COLO668 (cell line): Measurements from ENCODE around the gene LPAR1.
"Not testable (repeated sequence)": the region's sequence is repeated elsewhere in the genome, so short reads cannot be mapped to it uniquely, and the experiment has no call there.

ENCODE experiments used
- DNase-seq: peaks from one replicate; lab custom pipeline; 2025; ENCODE audit not compliant: unreplicated experiment; lab: John Stamatoyannopoulos, UW

The LPAR1 gene

DNA sequence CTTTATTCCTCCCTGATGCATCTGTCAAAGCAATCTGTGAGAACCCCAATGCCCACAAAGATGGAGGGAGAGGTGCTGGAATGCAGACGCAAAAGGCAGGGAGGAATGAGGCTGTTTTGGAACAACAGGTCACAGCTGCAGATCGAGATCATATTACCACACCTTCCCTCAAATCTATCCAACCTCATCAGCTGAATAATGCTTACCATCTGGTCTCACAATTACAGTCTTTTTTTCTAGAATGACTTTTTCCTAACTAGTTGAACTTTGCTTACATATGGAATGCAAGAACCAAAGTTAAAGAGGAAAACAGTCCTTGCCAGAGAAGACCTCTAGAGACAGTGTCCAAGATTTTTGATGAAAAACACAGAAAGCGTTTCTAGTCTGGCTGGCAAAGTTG lies 158.1 kb downstream of the LPAR1 start:
- DNase-seq: no peak

DNA sequence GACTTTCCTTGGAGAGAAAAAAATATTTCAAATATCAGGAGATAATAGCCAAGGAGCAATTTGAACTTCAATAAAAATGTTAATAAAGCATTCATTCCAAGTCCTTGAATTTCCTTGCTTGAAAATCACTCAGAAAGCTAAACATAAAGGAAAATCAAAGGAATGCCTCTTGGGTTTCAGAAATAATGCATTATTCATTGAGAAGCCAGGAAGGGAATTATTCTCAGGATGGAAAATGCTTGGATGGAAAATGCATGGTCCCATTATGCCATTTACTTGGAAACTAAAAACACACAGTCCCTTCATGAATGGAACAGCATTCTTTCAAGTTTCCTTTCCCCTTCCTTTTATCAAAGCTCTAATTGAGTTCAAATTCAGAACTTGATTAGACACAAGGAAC lies 160.9 kb downstream of the LPAR1 start:
- no peak for DNase-seq

DNA sequence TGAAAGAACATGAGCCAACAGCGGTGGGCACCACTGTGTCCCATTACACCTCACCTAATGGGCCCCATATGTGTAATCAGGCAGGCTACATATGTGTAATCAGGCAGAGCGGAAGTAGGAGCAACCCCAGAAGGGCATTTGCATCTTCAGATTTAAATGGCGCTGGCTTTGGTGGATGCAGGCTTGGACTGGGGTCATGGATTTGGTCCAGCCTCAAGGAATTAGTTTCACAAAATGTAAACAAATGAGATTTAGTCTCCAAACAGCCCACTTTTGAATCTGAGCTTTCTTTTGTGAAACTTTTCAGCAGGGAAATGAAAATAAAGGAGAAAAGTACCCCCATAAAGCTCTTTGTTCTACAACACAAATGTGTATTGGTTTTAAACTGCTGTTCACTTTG lies 161.3 kb downstream of the LPAR1 start:
- no peak for DNase-seq

DNA sequence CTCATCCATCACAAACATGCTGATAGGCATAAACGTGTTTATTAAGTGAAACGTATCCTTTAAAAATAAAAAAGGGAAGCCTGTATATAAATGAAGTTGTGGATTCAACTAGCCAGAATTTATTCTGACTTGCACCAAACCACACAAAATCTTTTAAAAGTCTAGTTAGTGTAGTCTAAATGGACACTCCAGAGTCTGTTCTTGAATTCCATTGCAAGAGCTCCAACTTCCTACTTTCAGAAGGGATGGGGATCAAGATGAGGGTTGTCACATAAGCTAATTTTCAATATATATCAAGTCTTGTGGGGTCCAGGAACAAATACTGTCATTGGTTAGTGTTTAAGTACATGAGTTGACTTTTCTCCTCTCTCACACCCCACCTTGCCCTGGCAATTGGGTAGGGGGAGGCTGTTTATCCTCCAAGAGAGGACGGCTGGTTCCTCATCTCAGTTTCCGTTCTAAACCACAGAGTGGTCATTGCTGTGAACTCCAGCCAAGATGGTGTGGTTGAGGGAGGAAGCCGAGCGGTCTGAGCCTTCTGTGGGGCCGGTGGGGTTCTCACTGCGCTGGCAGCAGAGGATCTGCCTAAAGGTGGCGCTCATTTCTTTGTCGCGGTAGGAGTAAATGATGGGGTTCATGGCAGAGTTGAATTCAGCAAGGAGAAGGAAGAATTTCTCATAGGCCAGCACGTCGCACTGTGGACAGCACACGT lies 163.2 kb downstream of the LPAR1 start:
- DNase-seq: no peak

DNA sequence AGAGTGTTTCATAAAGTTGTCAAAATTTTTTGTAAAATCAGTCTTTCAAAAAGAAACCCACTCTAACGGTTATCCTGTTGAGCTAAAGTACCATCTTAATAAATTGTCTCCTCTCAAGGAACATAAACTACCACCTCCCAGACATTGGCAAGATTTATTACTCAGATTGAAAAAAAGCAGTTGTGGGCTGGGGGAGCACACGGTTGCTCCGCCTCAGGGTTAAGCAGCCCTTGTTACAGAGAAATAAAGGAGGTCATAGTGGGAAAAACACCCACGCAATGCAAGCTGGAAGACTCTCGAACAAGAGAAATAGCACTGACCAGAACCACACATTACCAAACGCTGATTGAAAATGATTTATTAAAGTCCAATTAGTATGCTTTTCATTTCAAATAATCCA lies 165.3 kb downstream of the LPAR1 start:
- DNase-seq: no peak

DNA sequence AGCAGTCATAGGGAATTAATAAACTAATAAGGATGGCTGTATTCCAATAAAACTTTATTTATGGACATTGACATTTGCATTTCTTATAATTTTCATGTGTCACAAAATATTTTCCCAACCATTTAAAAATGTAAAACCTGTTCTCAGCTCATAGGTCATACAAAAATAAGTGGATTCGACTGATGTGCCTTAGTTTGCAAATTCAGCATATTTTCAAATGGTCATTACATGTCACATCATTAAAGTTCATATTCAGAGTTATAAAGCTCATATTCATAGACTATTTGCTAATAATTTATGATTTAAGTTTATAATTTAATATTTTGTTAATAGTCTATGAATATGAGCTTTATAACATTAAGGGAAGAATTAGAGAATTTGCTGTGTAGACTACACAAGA lies 166.5 kb downstream of the LPAR1 start:
- no peak for DNase-seq

DNA sequence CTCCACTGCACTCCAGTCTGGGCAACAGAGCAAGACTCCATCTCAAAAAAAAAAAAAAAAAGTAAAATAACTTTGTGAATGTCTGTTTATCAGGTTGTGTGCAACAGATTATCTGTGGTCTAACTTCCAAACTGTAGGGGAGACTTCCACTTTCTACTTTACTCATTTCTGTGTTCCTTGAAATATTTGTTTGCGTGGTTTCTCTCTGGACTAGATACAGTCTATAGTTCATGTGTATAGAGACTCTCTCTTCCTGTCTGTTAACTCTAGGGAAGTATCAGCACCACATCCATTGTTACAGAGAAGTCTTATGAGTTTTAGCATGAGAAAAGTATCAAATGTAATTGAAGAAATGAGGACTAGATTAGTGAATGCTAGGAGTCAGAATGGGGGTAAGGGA lies 168.3 kb downstream of the LPAR1 start:
- DNase-seq: no peak

DNA sequence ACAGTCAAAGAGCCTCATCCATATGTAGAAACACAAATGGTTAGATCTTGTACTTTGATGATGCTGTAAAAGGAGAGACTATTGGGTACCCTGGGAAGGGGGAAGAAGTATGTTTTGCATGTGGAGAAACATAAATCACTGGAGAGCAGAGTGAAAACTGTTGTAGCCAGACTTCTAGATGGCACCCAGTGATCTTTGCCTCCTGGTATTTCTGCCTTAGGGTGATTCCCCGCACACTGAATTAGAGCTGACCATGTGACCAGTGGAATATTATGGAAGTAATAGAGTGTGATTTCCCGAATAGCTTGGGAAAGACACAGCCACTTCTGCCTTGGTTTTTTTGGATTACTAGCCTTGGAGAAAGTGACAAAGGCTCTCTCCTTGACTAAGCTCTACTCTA lies 174.3 kb downstream of the LPAR1 start:
- DNase-seq: no peak

DNA sequence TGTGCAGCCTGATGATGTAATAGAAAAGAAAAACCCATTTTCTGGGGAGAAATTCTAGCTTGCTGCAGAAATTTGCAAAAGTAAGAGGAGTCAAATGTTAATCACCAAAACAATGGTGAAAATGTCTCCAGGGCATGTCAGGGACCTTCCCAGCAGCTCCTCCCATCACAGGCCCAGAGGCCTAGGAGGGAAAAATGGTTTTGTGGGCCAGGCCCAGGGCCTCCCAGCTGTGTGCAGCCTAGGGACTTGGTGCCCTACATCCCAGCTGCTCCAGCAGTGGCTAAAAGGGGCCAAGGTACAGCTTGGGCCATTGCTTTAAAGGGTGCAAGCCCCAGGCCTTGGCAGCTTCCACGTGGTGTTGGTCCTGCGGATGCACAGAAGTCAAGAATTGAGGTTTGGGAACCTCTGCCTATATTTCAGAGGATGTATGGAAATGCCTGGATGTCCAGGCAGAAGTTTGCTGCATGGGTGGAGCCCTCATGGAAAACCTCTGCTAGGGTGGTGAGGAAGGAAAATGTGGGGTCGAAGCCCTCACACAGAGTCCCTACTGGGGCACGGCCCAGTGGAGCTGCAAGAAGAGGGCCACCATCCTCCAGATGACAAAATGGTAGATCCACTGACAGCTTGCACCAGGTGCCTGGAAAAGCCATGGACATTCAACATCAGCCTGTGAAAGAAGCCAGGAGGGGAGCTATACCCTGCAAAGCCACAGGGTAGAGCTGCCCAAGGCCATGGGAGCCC lies 176.7 kb downstream of the LPAR1 start:
- DNase-seq: not testable (repeated sequence)

DNA sequence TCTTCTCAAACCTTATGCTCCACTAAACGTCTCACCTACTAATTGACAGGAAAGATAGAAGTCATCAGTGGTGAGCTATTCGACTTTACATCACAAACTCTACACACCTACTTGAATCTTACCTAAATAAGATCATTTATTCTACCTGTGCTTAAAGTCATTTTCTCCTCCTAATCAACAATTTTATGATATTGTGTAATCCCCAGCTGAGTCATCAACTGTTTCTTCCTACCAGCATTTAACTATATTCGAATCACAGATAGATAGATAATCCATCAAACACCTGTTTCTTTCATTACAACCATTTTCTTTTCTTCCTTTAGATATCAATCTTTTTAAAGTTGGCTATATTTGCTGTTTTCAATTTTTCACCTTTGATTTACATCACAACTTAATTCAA lies 181.5 kb downstream of the LPAR1 start:
- DNase-seq: no peak

DNA sequence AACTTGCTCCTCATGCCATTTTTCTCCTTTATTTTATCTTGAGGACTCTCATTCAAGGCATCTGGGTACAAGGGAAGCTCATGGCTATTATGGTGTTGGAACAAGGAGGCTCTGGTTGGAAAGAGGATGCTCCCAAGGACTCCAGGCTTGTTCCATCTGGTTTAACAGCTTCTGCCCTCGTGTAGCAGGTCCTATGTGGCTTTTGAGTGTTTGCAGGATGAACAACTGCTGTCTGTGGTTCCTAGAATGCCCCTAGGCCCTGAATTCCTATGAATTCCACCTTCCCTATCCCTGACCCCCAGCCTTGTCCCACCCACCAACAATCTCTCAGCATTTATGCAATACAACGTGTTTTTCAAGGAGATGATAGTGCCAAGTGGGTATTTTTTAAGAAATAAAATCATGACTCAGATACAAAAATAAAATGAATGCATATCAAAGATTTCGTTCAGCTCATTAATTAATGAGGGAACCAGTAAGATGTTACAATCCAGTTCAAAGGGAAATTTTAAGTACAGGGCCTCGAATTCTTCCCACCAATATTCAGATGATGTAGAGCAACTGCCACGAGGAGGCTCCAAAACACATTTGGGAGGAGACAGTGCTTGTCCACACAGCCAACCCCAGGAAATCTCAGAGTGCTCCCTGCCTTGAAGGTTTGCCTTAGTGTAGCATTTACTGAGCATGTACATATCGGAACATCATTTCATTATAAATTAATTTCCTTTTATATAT lies 187.7 kb downstream of the LPAR1 start:
- DNase-seq: no peak

DNA sequence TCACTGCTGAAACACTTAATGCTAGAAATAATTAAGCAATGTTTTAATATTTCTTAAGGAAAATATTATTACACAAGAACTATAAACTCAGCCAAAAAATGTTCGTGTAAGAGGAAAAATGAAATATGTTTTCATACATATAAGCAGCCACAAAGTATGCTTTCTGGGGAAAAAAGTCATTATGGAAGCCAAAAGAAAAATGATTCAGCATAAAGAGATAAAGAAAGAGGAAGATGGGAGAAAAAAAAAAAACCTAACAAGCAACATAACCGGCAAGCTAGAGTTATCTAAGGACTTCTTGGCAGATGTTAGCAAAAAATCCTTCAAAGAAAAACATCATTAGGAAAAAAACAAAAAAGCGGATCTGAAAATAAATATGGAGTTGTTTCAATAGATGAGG lies 190.6 kb downstream of the LPAR1 start:
- no peak for DNase-seq

DNA sequence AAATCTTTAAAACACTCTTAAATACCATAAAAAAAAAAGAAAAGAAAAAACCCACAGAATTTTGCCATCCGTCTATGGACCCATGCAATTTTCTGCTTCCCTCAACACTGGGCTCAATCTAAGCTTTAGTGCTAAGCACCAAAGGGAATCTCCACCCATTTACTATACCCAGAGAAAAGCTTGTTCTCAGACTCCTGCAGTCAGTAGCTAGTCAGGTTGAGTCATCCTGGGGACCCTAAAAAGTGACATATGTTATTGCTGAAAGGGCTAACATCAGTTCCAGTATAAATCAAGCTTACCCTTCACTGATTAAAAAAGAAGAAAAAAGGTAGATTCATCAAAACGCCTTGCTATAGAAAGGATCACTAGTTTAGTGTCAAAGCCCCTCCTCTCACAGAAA lies 192.1 kb downstream of the LPAR1 start:
- DNase-seq: no peak

DNA sequence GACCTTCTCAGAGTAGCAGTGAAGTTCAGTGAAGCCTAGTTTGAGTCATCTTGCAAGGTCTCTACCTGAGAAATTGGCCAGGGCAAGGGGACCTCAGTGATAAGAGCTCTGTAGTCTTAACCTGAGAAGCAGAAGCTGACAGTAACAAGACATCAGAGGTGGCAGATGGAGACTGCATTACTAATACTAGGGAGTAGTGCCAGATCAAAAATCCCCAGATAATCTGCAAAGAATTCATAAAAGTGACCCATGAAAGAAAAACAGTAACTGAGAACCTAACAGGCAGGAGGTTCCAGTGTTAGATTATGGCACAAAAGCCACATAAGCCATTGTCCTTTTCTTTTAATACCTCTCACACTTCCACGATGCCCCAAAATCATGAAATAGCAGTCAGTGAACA lies 194.1 kb downstream of the LPAR1 start:
- no peak for DNase-seq

DNA sequence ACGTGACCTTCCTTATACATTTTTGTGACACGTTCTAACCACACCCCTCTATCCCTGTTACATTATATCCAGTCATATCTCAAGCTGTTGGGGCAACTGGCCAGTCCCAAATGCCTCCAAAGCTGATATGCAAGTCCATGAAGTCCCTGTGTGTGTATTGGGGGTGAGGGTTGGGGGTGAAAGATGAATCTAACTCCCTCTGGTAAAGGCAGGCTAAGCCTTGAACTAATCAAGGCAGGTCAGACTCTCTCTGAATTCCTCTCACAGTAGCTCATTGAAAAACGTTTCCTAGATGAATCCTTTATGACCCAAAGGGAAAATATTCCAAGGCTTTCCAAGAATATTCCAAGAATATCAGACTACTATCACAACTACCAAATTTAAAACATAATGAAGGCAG lies 195.3 kb downstream of the LPAR1 start:
- DNase-seq: no peak

DNA sequence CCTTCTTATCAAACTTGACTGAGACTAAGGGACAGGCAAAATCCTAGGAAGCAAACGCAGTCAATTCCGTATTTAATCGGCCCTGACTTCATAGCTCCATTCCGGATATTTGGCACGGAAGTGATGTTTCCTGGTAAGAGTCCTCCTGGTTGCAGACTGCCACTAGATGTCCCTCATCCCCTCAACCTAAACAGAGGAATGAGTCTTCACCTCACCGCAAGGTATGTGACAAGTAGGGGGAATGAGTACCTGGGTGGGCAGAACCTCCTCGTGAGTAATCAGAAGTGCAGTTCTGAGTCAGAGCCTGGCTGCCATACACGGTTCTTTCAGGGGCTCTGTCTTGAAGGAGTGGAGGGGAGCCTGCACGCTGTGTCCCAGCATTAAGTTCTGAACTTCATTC lies 196.1 kb downstream of the LPAR1 start:
- DNase-seq: no peak

DNA sequence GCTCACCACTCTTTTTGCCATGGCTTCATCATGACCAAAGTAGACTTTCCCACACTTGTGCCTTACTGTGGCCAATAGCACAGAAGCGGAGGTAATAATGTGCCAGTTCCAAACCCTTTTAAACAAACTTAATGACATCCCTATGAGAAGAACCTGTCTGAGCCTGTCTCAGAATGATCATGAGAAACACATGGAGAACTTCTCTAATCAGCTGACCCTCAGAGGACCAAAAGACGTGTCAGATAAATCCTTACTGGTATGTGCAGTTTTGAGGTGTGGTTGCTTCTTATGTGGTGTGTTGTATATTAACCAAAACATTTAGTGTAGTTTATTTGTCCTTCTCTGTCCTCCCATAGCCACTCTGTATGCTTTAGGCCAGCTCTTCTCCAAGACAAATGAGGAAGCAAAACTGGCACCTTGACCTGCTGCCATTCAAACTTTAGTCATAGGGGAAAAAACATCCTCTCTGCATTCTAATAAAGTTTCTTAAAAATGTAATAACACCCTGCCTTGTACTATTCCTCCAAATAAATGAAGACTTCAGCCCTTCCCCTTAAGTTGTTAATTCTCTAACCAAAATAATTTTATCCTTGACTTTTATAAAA lies 200.8 kb downstream of the LPAR1 start:
- DNase-seq: no peak

DNA sequence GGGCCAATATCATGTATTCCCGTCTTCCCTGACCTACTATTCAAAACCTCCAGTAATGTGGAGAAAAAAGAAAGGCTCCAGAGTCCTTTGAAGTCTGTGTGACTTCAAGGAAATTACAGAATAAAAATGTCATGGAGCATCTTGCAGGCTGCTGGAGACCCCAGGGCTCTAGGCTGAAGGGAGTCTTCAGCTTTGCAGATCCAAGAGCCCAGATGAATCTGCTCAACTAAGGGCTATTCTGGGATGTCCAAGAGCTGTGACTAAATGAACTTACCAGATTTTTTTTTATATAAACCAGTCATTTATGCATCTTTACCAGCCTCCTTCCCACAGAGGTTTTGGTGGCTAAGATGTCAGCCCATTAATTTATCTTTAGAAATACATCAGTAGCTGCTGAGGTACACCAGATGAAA lies 202.4 kb downstream of the LPAR1 start:
- DNase-seq: no peak

DNA sequence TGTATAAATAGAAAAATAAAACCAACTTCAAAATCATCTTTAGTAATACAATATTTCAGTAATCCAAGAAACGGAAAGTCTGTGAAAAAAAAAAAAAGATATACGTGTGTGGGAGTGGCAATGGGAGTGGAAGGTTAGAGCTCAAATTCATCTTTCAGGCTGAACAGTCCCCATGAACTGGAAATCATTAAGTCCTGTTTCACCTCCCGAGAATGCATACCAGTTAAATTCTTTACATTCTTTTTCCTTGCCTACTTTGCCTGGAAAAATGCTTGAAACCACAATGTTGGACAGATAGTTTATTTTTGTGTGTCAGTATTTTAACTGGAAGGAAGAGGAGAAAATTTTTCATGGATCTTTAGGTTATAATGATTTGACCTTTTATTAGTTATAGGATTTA lies 202.9 kb downstream of the LPAR1 start:
- no peak for DNase-seq

DNA sequence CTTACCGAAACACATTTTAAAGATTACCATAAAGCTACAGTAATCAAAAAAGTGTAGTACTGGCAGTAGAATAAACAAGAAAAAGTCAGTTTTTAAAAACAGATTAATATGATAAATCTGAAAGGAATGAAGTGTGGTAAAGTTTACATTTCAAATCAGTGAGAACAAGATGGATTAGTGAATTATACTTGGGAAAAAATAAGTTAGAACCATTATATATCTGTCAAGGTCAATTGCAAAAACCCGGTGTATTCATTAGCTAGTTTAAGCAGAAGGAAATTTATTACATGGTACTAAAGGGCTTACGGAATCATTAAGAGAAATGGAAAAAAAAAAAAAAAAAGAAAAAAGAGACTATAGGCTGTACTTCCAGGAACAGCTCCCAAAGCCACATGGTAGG lies 205.3 kb downstream of the LPAR1 start:
- DNase-seq: no peak

DNA sequence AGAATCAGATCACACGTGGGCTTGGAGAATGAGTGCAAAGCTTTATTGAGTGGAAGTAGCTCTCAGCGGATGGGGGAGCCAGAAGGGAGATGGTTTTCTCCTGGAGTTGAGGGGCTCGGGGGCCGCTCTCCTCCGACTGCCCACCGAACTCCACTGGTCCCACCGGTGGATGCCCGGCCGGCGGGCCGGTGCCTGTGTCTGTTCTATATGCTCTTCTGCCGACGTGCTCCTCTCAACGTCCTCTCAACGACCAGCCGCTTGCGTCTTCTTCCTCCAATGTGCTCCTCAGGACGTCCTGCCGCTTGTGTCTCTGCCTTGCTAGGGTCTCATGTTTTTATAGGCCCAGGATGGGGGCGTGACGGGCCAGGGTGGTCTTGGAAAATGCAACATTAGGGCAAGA lies 207.8 kb downstream of the LPAR1 start:
- no peak for DNase-seq

DNA sequence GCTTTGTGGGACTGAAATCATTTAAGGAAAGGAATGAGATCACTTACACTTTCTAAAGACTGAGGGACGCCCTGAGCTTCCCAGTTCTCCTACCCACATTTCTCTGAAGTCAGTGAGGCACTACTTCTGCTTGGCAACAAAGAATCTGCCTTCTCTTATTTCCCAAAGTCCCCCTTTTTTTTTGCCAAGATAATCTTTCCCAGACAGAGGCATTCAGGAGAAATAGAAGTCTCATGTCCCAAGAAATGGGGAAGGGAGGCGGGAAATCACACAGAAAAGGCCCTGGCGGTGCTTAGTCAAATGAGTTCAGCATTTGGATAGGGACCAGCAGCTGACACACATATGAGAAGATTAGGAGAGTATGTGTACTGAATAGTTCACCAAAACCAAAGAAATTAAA lies 210.0 kb downstream of the LPAR1 start:
- no peak for DNase-seq
